HG03280 (cell line): ENCODE data around the gene SMURF1.

ENCODE experiments used
- ATAC-seq: cut with Tn5 transposase; IDR thresholded peaks from one replicate; pipeline ENCODE4 v1.9.1; 2021; ENCODE audit warnings: mild to moderate bottlenecking, moderate library complexity; ENCODE audit not compliant: unreplicated experiment

The SMURF1 gene

GRCh38 chr7:98993024-98993897 is 150.6 kb downstream of the SMURF1 start:
- no peak for ATAC-seq

- no peak for ATAC-seq
Observed at GRCh38 chr7:98992076-98992475, 151.8 kb downstream of the SMURF1 start.

GRCh38 chr7:98991141-98991540 is 152.8 kb downstream of the SMURF1 start:
- no peak for ATAC-seq

- no peak for ATAC-seq
Observed at GRCh38 chr7:98990356-98990755, 153.6 kb downstream of the SMURF1 start.

- ATAC-seq: no peak
Observed at GRCh38 chr7:98988641-98989040, 155.3 kb downstream of the SMURF1 start.

GRCh38 chr7:98985945-98986344 is 158.0 kb downstream of the SMURF1 start:
- no peak for ATAC-seq

GRCh38 chr7:98985406-98985805 is 158.5 kb downstream of the SMURF1 start:
- ATAC-seq: no peak

- no peak for ATAC-seq
Observed at GRCh38 chr7:98984126-98984525, 159.8 kb downstream of the SMURF1 start.

- ATAC-seq: no peak
Observed at GRCh38 chr7:98982686-98983085, 161.2 kb downstream of the SMURF1 start.

GRCh38 chr7:98981701-98982100 is 162.2 kb downstream of the SMURF1 start:
- no peak for ATAC-seq

- ATAC-seq: no peak
Observed at GRCh38 chr7:98978672-98979071, 165.2 kb downstream of the SMURF1 start.
